Measurements from ENCODE around the gene NR1I3.

- no peak for TF ChIP-seq CTCF (IDR thresholded peaks at IDR 0.05)
- TF ChIP-seq POLR2A (IDR thresholded peaks at IDR 0.05) = no peak
These were observed 18.0 kb downstream of the NR1I3 start for GRCh38 chr1:161220002-161220401.

All from lower leg skin (tissue), 3 donors.